HFFc6 (cell line): ENCODE results near the gene ST6GAL2. TPM values are rescaled to one million over a fixed set of nuclear protein-coding genes. Genes with fewer than 3 reads are reported as not detected.

Experiments used
- DNase-seq: peaks from one replicate; pipeline ENCODE4 v3.0.0-alpha.2; 2018
- H3K27ac Mint-ChIP-seq: 2 replicates; pipeline ENCODE4 v1.8.0; 2020; ENCODE audit warnings: mild to moderate bottlenecking, mixed read lengths
- H3K27me3 Mint-ChIP-seq: 2 replicates; pipeline ENCODE4 v1.8.0; 2021; ENCODE audit warnings: mild to moderate bottlenecking, moderate library complexity, mixed read lengths; ENCODE audit not compliant: insufficient read depth
- H3K36me3 Mint-ChIP-seq: 2 replicates; pipeline ENCODE4 v1.8.0; 2021; ENCODE audit warnings: low read depth, mixed read lengths
- H3K4me1 Mint-ChIP-seq: 2 replicates; pipeline ENCODE4 v1.8.0; 2020; ENCODE audit warnings: low read depth, mixed read lengths
- H3K4me3 Mint-ChIP-seq: 2 replicates; pipeline ENCODE4 v1.8.0; 2020; ENCODE audit warnings: mild to moderate bottlenecking, moderate library complexity, mixed read lengths
- H3K9me3 Mint-ChIP-seq: 2 replicates; pipeline ENCODE4 v1.8.0; 2020; ENCODE audit warnings: mild to moderate bottlenecking, mixed read lengths
- total RNA-seq, 6 experiments: library from RNA; stranded (reverse); fragmentation: NEBNext Ultra II Directional; extraction: Animal tissue kit (Norgen Biotek cat#: 25700); gene quantifications; 2 replicates in 1 of 6; 3 replicates in 5 of 6; pipeline ENCODE4 v1.2.3, GENCODE V29; 2021
- TF ChIP-seq, protein P1 (sequence below): fragments of 200-600 bp; sonication (generic); IDR thresholded peaks from 2 replicates; pipeline ENCODE4 v1.5.0; 2021; ENCODE audit warnings: antibody characterized with exemption, mild to moderate bottlenecking

The ST6GAL2 gene
- total RNA-seq, 6 experiments from 2014 or later = 0.14 to 0.24 TPM; not detected in 4

DNA sequence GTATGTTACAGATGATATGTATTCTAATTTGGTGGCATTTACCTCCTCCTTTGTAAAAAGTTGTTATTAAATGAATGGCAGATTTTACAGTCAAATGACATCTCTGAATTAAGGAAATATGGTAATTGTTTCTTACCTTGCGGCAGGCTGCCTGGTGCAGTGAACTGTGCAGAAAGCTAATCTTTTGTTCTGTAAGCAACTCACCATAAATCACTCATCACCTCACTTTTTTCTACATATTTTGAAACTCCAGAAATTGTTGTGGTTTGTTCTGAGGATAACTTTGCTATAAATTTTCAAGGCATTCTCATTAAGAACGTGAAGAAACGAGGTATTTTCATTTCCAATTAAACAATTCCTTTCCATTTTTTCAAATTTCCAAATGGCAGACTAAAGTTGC, 52.7 kb downstream of the ST6GAL2 start:
- peaks cover 1% of the 10 kb centered on the region for H3K27me3 Mint-ChIP-seq

DNA sequence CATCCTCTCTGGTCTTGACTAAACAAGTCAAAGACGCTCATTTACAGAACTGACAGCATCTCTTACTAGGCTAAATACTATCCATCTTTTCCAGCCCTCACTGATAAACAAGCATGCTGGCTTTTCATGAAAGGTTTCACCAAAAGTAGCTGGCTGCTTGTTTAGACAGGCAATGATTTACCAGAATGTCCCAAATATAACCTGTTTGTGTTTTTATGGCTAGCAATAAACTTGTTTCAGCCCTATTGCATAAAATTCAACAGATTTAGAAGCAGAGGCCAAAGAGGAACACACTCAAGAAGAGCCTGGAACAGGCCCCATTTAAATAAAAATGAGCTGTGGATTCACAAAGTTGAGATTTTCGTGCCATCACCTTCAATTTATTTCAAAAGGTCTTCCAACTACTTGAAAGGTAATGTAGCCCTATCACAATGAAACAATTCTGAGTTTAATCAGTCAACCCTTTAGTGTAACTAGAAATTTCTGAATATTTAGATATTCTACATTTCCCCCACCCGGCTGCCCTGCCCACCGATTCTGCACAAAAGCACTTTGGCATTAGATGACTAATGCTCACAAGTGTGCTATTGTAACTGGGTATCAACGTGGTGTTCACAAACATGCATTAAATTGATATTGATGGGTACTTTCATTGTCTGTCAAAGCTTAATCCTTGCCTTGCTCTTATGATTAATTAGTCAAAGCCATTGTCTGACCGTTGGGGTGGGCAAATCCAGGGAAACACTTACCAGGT, 54.0 kb downstream of the ST6GAL2 start:
- Mint-ChIP-seq H3K9me3 (no peaks in the 10 kb centered on the region), H3K27me3 (peaks cover 1% of the 10 kb centered on the region), H3K4me3 (no peak overlapping the region), H3K36me3 (no peaks in the 10 kb centered on the region), H3K27ac (no peak overlapping the region), H3K4me1 (no peaks in the 10 kb centered on the region)
- TF ChIP-seq, protein P1, sequence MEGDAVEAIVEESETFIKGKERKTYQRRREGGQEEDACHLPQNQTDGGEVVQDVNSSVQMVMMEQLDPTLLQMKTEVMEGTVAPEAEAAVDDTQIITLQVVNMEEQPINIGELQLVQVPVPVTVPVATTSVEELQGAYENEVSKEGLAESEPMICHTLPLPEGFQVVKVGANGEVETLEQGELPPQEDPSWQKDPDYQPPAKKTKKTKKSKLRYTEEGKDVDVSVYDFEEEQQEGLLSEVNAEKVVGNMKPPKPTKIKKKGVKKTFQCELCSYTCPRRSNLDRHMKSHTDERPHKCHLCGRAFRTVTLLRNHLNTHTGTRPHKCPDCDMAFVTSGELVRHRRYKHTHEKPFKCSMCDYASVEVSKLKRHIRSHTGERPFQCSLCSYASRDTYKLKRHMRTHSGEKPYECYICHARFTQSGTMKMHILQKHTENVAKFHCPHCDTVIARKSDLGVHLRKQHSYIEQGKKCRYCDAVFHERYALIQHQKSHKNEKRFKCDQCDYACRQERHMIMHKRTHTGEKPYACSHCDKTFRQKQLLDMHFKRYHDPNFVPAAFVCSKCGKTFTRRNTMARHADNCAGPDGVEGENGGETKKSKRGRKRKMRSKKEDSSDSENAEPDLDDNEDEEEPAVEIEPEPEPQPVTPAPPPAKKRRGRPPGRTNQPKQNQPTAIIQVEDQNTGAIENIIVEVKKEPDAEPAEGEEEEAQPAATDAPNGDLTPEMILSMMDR = no peak
- no peak for DNase-seq

More for the DNA sequence above, 52.7 kb downstream of the ST6GAL2 start:
- Mint-ChIP-seq H3K4me1 (no peaks in the 10 kb centered on the region), H3K9me3 (no peaks in the 10 kb centered on the region), H3K4me3 (no peak overlapping the region), H3K36me3 (no peaks in the 10 kb centered on the region), H3K27ac (no peak overlapping the region)
- DNase-seq = no peak
- TF ChIP-seq, protein P1 = no peak

DNA sequence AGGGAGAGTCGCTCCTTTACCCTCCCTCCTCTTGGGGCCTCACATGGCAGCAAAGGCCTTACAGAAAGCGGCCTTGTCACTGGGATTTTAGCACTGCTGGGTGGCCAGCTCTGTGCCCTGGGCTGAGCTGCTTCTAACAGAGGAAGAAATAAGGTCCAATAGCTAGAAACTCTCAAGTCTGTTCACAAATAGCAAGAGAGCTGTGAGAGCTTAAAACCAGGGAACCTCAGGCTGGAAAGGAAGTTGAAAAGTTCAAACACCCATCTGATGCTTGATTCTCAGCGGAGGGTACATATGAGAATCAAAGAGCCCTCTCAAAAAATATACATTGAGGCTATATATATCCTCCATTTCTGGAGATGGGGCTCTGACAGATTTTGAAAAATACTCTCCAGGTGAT, 54.7 kb downstream of the ST6GAL2 start:
- no peak overlapping the region for H3K27ac Mint-ChIP-seq
- no peaks in the 10 kb centered on the region for H3K4me1 Mint-ChIP-seq
- no peak overlapping the region for H3K4me3 Mint-ChIP-seq
- H3K9me3 Mint-ChIP-seq = no peaks in the 10 kb centered on the region; the same call in 1 of the 2 replicates
- no peaks in the 10 kb centered on the region for H3K36me3 Mint-ChIP-seq
- H3K27me3 Mint-ChIP-seq = peaks cover 1% of the 10 kb centered on the region
- DNase-seq = no peak
- TF ChIP-seq, protein P1 = no peak

DNA sequence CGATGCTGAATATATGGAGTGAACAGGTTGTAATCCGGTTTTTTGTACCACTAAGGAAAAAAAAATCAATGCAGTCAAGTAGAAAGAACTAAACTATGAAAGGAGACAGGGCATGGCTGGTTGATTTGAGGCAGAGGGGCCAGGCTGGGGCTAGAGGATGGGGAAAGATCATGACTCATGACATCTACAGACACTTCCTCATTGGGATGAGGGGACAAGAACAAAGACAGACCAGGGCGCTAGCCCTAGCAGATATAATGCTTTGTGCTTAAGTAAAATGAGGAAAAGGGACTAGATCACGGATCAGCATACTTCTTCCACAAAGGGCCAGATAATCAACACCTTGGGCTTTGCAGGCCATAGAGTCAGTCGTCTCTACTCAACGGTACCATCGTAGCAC, 55.8 kb downstream of the ST6GAL2 start:
- peaks cover 1% of the 10 kb centered on the region for H3K27me3 Mint-ChIP-seq
- H3K27ac Mint-ChIP-seq = no peak overlapping the region
- H3K9me3 Mint-ChIP-seq = no peaks in the 10 kb centered on the region; the same call in 1 of the 2 replicates
- no peaks in the 10 kb centered on the region for H3K36me3 Mint-ChIP-seq
- no peak overlapping the region for H3K4me3 Mint-ChIP-seq
- H3K4me1 Mint-ChIP-seq = no peaks in the 10 kb centered on the region
- DNase-seq = no peak
- TF ChIP-seq, protein P1 = no peak

DNA sequence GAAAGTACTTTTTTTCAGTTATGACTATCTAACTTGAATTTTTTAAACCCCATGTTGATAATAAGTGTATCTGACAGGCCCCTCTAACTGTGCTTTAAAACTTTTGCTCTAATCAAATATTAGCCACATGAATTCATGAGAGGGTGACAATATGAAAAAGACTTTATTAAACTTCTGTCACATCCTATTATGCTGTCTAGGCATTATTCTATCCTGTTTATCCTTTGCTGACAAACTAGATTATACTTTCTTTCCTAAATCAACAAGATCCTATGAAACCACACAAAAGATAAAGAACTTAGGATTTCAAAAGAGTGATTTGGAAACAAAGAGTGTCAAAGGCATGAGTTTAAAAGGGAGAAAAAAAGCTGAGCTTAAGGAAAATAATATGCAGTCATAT, 57.8 kb downstream of the ST6GAL2 start:
- H3K4me3 Mint-ChIP-seq = no peak overlapping the region
- TF ChIP-seq, protein P1 = no peak
- no peaks in the 10 kb centered on the region for H3K4me1 Mint-ChIP-seq
- H3K9me3 Mint-ChIP-seq = no peaks in the 10 kb centered on the region; the same call in 1 of the 2 replicates
- no peaks in the 10 kb centered on the region for H3K36me3 Mint-ChIP-seq
- no peak for DNase-seq
- H3K27ac Mint-ChIP-seq = no peak overlapping the region
- peaks cover 1% of the 10 kb centered on the region for H3K27me3 Mint-ChIP-seq
